NCI-H748 (cell line): ENCODE measurements around the gene VIM.
A peak's percentile ranks its signal among the peaks of the same experiment; 100 is the strongest.

Experiments
- DNase-seq: peaks from one replicate; lab custom pipeline; 2025; ENCODE audit not compliant: unreplicated experiment; lab: John Stamatoyannopoulos, UW

The VIM gene

GRCh38 chr10:17209302-17209701 is 18.7 kb upstream of the VIM start:
- no peak for DNase-seq

GRCh38 chr10:17209881-17210280 is 18.2 kb upstream of the VIM start:
- no peak for DNase-seq

DNA sequence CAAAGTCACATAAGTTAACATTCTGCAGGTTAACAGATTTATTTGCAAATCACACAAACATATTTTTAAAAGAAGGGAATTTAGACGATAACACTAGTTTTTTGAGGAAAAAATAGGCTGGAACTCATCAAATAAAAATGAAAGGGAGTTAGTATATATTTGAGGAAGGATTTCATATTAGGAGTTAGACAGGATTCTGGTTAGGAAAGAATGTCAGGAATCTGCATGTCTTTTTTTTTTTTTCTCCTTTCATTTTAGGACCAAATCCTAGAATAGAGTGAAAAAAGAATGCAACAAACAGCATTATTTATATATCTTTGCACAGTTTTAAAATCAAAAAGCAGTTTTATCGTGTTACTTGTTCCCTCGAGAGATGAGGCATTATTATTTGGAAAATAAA is 17.7 kb upstream of the VIM start:
- no peak for DNase-seq

DNA sequence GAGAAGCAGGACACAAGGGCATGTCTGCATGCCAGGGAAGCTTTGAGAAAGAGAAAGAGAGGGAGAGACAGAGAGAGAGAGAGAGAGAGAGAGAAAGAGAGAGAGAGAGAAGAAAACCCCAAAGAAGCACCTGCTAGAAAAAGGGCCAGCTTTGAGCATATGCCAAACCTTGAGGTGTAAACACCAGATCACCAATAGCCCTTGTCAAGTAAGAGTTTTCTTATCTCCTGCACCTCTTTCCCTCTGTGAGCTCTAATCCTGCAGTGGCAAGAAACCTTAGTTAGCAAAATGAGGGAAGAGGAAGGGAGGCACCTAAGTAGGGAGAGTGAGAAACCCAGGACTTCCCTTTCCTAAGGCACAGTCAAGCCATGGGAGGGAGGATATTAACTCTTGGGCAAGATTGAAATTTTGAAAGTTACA is 15.2 kb upstream of the VIM start:
- DNase-seq, result no peak

GRCh38 chr10:17213646-17214349 is 14.2 kb upstream of the VIM start:
- DNase-seq, result no peak

DNA sequence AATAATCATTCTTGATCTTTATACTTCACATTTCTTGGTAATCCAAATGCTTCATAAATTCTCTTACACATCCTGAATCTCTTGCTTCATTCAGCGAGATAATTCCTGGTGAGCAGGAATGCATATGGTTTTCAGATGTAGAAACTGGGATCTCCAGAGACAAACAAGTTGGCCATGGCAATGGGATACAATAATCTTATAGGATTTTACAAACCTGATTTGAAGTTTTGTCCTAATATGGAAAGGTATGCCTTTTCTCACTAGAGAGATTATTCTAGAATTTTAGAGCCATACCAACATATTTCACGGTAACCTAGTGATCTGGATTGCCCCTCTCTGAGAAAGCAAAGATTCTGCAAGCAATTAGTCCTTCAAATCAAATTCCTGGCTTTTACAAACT is 13.5 kb upstream of the VIM start:
- DNase-seq, result no peak

- DNase-seq, result no peak
Measured at GRCh38 chr10:17214971-17215781, 12.9 kb upstream of the VIM start.

DNA sequence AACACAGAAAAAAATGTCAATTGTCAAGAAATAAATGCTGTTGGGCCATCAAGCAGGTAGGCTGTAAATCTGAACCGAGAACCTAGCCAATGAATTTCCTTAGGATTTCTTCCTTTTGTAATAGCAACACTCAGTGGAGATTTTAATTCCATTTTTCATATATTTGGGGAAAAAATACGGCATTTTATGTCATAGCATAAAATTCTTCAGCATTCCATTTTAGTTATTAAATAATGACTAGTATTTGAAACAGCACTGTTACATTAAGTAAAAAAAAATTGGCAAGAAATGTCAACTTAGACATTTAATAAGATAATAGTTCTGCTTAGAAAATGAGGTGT is 12.3 kb upstream of the VIM start:
- DNase-seq, result no peak

DNA sequence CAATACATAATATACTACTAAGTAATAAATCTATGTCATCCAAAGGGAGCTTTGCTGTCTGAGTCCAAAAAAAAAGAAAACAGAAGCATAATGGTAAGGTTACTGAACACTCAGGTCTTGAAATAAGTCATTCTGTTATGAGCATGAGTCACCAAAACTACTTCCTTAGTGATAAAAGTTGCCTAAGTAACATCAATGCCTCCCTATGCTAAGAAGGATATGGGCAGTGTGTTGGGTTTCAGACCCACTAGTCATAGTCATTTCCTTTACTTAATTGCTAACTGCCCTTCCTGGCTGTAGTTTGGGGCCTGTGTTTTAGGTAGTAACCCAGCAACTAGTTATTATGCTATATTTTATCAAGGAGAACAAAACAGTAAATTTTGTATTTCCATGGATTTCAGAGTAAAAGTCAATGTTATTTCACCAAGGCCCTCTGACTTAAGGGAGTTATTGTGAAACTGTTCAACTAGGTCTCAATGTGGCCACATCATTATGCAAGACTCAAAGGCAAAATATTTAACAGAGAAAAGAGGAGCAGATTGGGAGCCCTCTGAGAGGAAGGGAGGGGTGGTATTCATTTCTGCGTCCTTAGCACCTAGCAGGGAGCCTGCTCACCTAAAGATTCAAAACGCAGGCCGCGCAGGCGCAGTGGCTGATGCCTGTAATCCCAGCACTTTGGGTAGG is 11.7 kb upstream of the VIM start:
- DNase-seq, result no peak

- DNase-seq, result no peak
Measured at GRCh38 chr10:17216901-17217395, 11.1 kb upstream of the VIM start.

GRCh38 chr10:17217631-17218232 is 10.3 kb upstream of the VIM start:
- no peak for DNase-seq

DNA sequence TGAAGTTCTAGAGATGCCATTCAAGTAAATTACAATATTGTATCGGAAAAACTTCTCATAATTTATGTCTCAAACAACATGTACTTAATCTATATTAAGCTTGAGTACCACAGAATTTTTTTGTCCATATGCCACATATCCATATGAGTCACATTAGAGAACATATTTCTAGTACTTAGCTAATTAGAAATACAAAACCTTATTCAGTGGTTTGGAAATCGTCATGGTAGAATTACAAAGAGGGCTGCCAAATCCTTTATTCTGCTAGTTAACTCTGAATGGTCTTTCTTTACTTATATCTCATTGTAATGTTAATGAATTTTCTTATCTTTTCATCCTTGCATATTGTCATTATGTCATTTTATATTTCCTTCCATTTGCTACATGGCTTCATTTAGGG is 9.0 kb upstream of the VIM start:
- no peak for DNase-seq

- no peak for DNase-seq
Measured at GRCh38 chr10:17220652-17221100, 7.4 kb upstream of the VIM start.

DNA sequence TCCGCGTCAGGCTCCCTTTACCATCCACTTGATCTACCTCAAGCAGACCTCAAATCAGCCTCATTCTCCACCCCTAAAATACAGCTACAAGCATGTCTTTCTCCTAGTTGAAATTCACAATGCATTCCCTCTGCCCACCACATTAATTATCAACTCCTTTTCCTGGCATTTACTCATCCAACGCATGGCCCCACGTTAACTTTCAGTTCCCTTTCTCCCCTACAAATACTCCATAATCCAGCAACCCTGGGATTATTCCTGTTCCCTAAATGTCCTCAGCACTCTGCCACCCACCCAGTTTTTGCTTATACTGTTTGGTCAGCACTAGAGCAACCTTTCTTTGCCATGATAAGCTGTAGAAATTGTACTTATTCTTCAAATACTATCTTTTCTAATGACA is 5.7 kb upstream of the VIM start:
- no peak for DNase-seq

- no peak for DNase-seq
Measured at GRCh38 chr10:17225808-17226207, 2.2 kb upstream of the VIM start.

DNA sequence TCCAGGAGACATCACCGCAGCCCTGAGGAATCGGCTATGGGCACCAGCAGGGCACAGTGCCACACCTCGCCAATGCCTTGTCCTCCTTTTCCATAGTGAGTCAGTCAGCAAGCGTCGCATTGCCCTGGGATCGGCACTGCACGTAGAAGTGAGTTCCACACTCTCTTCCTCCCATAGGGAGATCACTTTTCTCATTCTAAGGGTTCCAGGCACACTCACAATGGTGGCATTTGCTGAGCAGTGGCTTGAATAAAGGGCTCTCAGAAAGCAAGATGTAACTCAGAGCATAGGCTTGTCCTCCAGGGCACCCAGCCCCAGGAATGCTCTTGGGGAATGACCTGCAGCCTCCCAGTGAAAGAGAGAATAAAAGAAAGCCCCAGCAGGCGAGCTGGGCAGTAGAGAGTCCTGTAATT is 1.1 kb upstream of the VIM start:
- no peak for DNase-seq

GRCh38 chr10:17227367-17228090 is 512 bp upstream of the VIM start:
- no peak for DNase-seq

- DNase-seq, result peak; percentile 66
Measured at GRCh38 chr10:17229016-17229716, 1.1 kb downstream of the VIM start.

- no peak for DNase-seq
Measured at GRCh38 chr10:17229717-17229966, 1.6 kb downstream of the VIM start.

GRCh38 chr10:17229967-17230682 is 2.1 kb downstream of the VIM start:
- DNase-seq, result peak; percentile 89
